DOHH2 (cell line): ENCODE data around the gene APEH.
"Not testable (repeated sequence)": the region's sequence is repeated elsewhere in the genome, so short reads cannot be mapped to it uniquely, and the experiment has no call there.

ENCODE experiments used
- H3F3A ChIP-seq: fragments of 200-600 bp; sonication (generic), shearing (Covaris generic); 2 replicates; pipeline ENCODE4 v1.6.0; 2016; ENCODE audit warnings: antibody characterized with exemption, mild to moderate bottlenecking; ENCODE audit not compliant: control insufficient read depth, insufficient read depth
- H3K27ac ChIP-seq: fragments of 200-600 bp; sonication (generic); 2 replicates; pipeline ENCODE4 v1.5.1; 2014; ENCODE audit warnings: low read depth, mild to moderate bottlenecking, low read length, moderate library complexity
- H3K27me3 ChIP-seq: fragments of 200-600 bp; sonication (generic); 2 replicates; pipeline ENCODE4 v1.6.1; 2014; ENCODE audit warnings: mild to moderate bottlenecking, low read length, mixed read lengths; ENCODE audit not compliant: control insufficient read depth
- H3K36me3 ChIP-seq: fragments of 200-600 bp; sonication (generic); 2 replicates; pipeline ENCODE4 v1.6.1; 2014; ENCODE audit warnings: mild to moderate bottlenecking, low read length, moderate library complexity, mixed read lengths; ENCODE audit not compliant: control insufficient read depth
- H3K4me1 ChIP-seq: fragments of 200-600 bp; sonication (generic); 2 replicates; pipeline ENCODE4 v1.6.1; 2014; ENCODE audit warnings: mild to moderate bottlenecking, low read length, mixed read lengths; ENCODE audit not compliant: control insufficient read depth
- H3K4me2 ChIP-seq: fragments of 200-600 bp; sonication (generic); 2 replicates; pipeline ENCODE4 v1.6.0; 2014; ENCODE audit warnings: mild to moderate bottlenecking, low read length, moderate library complexity
- H3K4me3 ChIP-seq: fragments of 200-600 bp; sonication (generic); 2 replicates; pipeline ENCODE4 v1.5.1; 2014; ENCODE audit warnings: mild to moderate bottlenecking, low read length, mixed read lengths
- H3K79me2 ChIP-seq: fragments of 200-600 bp; sonication (generic); 2 replicates; pipeline ENCODE4 v1.6.1; 2014; ENCODE audit warnings: mild to moderate bottlenecking, low read length, mixed read lengths; ENCODE audit not compliant: control insufficient read depth
- H3K9me2 ChIP-seq: fragments of 200-600 bp; sonication (generic); replicated peaks from 2 replicates; pipeline ENCODE4 v1.6.1; 2014; ENCODE audit warnings: mild to moderate bottlenecking, low read length, mixed read lengths; ENCODE audit not compliant: control insufficient read depth
- H3K9me3 ChIP-seq: fragments of 200-600 bp; sonication (generic); 2 replicates; pipeline ENCODE4 v1.6.1; 2014; ENCODE audit warnings: antibody characterized with exemption, low read length, mixed read lengths; ENCODE audit not compliant: control insufficient read depth, insufficient read depth
- H4K20me1 ChIP-seq: fragments of 200-600 bp; sonication (generic); 2 replicates; pipeline ENCODE4 v1.6.0; 2014; ENCODE audit warnings: low read depth, mild to moderate bottlenecking, antibody characterized with exemption, low read length, moderate library complexity; ENCODE audit not compliant: control insufficient read depth, insufficient read depth
- EZH2phosphoT487 ChIP-seq: fragments of 200-600 bp; sonication (generic); IDR thresholded peaks from 2 replicates; pipeline ENCODE4 v1.6.1; 2017; ENCODE audit warnings: borderline replicate concordance, mild to moderate bottlenecking, antibody characterized with exemption, low read length, moderate library complexity, mixed read lengths
- TF ChIP-seq, protein P1 (sequence below): fragments of 200-600 bp; sonication (generic); IDR thresholded peaks from one replicate; pipeline ENCODE4 v1.5.1; 2014; ENCODE audit warnings: antibody characterized with exemption, mild to moderate bottlenecking, low read depth, low read length; ENCODE audit not compliant: poor library complexity, severe bottlenecking

Gene APEH

DNA sequence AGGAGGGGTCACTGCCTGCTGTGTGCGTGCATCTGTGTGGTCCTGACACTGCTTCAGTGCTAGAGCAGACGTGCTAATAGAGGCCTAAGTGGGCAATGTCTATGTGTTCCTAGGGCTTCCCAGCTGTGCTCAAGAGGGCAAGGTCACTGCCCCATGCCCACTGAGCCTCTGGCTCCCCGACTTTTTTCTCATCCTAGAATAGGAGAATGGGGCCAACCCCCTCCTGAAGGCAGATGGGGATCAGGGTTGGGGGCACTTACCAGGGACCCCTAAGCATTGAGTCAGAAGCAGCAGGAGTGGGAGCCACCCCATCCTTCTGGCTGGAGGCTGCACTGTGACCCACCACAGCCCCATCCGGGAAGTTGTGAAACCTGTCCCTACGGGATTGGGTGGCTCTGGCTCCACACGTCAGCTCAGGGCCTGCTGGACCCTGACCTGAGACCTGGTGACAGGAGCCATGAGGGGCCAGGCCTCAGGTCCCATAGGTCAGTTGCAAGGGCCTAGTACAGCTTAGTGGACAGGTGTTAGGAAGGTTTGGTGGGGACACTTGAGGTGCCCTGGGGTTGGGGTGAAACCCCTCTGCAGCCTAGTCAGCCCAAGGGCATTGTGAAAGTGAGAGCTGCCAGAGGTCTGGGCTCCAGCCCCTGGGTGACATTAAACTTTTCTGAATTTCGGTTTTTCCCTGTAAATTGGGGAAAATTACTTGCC lies 14.3 kb downstream of the APEH start:
- not testable (repeated sequence) for H3K9me2 ChIP-seq, H4K20me1 ChIP-seq, H3F3A ChIP-seq, H3K36me3 ChIP-seq, H3K27me3 ChIP-seq, H3K9me3 ChIP-seq
- H3K79me2 ChIP-seq, result peaks cover 23% of the 10 kb centered on the region
- H3K4me2 ChIP-seq, result peak overlapping the region; percentile 88
- H3K27ac ChIP-seq, result peak overlapping the region; percentile 32; the same call in 1 of the 2 replicates
- H3K4me3 ChIP-seq, result peak overlapping the region; percentile 95
- peaks cover 17% of the 10 kb centered on the region for H3K4me1 ChIP-seq

DNA sequence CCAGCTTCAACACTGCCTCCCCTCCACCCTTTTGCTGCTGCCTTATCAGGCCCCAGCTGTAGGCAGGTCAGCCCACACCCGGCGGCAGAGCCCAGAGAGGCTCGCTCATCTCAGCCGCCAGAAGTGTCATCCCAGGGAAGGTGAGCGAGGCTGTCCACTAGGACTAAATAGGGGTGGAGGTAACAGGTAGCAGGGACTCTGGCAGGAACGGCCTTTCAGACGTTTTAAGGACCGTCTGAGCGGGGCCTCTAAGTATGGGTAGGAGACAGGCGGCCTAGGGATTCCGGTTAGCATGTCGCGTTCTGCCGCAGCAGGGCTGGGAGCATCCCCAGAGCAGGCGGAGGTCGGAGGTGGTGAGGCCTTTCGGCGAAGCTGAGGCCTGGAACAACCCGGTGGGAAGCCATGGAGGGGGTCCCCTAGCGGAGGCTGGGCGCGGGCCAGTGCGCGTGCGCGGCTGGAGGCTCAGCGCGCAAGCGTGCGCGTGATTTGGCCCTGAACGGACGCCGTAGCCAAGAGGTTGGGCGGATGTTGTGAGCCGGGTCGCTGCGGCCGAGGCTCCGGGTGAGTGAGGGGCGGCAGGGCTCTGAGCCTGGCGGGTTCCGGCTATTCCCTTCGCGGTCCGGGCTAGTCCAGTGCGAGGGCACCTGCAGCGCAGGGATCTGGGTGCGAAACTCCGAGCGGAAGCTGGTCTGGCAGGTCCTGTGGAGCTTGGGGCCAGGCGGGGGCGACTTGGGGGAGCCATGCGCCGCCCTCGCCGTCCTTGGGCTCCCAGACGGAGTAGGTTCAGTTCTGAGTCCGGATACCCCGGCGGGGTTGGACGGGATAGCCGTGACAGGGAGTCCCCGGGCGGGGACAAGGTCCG lies 15.1 kb downstream of the APEH start, which contains the start of the genes MST1 and RNF123:
TSS of gene MST1 (minus strand) at position 429 of the 862 bp plus-strand sequence. CDS start 783 bp downstream, outside the sequence.
TSS of gene RNF123 (plus strand) at position 512 of the 862 bp plus-strand sequence. CDS start 1,609 bp downstream, outside the sequence.
- H3K4me1 ChIP-seq, result peaks cover 17% of the 10 kb centered on the region
- no peak for TF ChIP-seq EZH2phosphoT487
- TF ChIP-seq, protein P1, sequence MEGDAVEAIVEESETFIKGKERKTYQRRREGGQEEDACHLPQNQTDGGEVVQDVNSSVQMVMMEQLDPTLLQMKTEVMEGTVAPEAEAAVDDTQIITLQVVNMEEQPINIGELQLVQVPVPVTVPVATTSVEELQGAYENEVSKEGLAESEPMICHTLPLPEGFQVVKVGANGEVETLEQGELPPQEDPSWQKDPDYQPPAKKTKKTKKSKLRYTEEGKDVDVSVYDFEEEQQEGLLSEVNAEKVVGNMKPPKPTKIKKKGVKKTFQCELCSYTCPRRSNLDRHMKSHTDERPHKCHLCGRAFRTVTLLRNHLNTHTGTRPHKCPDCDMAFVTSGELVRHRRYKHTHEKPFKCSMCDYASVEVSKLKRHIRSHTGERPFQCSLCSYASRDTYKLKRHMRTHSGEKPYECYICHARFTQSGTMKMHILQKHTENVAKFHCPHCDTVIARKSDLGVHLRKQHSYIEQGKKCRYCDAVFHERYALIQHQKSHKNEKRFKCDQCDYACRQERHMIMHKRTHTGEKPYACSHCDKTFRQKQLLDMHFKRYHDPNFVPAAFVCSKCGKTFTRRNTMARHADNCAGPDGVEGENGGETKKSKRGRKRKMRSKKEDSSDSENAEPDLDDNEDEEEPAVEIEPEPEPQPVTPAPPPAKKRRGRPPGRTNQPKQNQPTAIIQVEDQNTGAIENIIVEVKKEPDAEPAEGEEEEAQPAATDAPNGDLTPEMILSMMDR, result peak; percentile 46
- H3K36me3 ChIP-seq, result 0 out of 2 replicates have a peak, but pooled peaks cover 4% of the 10 kb centered on the region
- H4K20me1 ChIP-seq, result no peaks in the 10 kb centered on the region
- peak within 1 kb of the TSS; percentile 88 for H3K4me2 ChIP-seq
- peak within 1 kb of the TSS; percentile 34; the same call in 1 of the 2 replicates for H3K27ac ChIP-seq
- peak within 1 kb of the TSS; percentile 95 for H3K4me3 ChIP-seq
- no peaks in the 10 kb centered on the region for H3K9me3 ChIP-seq
- no peaks in the 10 kb centered on the region for H3F3A ChIP-seq
- H3K9me2 ChIP-seq, result no peaks in the 10 kb centered on the region
- H3K79me2 ChIP-seq, result peaks cover 26% of the 10 kb centered on the region
- no peaks in the 10 kb centered on the region for H3K27me3 ChIP-seq

DNA sequence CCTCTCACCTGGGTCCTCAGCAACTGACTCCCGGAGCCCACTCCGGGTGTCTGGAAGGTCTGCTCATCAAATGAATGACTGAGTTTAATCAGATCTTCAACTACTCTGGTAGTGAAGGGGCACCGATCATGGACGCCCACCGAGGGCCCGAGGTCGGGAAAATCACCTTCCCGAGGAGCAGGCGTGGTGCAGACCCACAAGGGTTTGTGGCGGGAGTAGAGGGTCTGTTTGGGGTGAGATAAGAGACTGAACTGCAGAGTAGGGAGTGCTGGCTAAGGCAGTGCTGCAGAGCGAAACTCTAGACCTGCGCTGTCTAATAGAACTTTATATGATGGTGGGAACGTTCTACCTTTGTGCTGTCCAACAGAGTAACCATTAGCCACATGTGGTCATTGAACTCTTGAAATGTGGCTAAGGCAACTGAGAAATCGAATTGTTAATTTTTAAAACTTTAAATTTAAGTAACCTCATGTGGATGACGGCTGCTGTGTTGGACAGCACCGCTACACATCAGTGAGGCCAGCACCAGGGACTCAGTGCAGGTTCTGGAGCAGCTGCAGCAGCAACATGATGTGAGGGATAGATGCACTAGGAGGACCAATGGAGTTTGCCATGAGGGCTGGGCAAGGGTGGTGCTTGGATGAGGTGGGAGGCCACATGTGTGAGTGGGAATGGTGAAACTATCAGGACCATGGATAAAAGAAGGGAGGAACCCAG lies 15.9 kb downstream of the APEH start:
- 0 out of 2 replicates have a peak overlapping the region, but pooled peaks have one; percentile 34 for H3K27ac ChIP-seq
- peak overlapping the region; percentile 88 for H3K4me2 ChIP-seq
- not testable (repeated sequence) for H3K9me2 ChIP-seq, H3K9me3 ChIP-seq, H3K27me3 ChIP-seq, H4K20me1 ChIP-seq, H3K36me3 ChIP-seq, H3F3A ChIP-seq
- H3K4me1 ChIP-seq, result peaks cover 17% of the 10 kb centered on the region
- peaks cover 26% of the 10 kb centered on the region for H3K79me2 ChIP-seq
- H3K4me3 ChIP-seq, result peak overlapping the region; percentile 95

DNA sequence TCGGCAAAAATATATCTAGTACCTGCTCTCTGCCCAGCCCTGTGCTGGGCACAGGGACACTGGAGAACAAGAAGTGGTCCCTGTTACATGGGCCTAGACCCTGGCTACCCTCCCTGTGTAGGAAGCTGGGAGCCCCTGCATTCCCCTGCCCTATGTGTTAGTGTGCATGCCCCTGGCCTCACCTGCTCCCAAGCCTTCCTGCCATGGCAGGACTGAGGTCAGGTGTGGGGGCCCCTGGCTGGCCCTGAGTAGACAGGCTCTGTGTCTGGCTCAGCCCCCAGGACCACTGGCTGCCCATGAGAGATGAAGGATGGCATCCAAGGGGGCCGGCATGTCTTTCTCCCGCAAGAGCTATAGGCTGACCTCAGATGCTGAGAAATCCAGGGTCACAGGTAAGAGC lies 16.7 kb downstream of the APEH start:
- H3K4me3 ChIP-seq, result peak overlapping the region; percentile 95; the same call in 1 of the 2 replicates
- H3K27ac ChIP-seq, result not testable (repeated sequence)

DNA sequence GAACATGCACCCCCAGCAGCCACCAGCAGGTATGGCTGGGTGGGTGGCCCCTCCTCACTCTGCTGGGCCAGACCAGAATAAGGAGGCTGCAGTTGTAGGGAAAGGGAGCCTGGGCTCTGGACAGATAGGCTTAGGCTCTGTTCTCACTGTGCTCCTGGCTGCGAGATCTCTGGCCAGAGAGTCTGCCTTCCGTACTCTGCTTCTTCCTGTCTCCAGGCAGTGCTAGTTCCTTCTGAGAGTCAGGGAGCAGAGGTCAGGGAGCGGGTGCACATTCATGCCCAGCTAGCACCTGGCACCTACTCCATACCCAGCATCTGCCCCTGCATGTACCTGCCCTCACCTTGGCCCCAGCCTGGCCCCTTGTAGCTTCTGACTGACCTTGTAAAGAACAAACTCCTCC lies 17.3 kb downstream of the APEH start:
- not testable (repeated sequence) for H3K36me3 ChIP-seq, H3K9me3 ChIP-seq, H3K4me2 ChIP-seq, H3K27me3 ChIP-seq, H4K20me1 ChIP-seq, H3F3A ChIP-seq, H3K9me2 ChIP-seq, H3K27ac ChIP-seq, H3K4me3 ChIP-seq
- Histone ChIP-seq H3K4me1 (peaks cover 17% of the 10 kb centered on the region), H3K79me2 (peaks cover 26% of the 10 kb centered on the region)

More for the DNA sequence above, 16.7 kb downstream of the APEH start:
- Histone ChIP-seq H3K4me1 (peaks cover 17% of the 10 kb centered on the region), H3K79me2 (peaks cover 26% of the 10 kb centered on the region), H3K4me2 (peak overlapping the region; percentile 88)
- not testable (repeated sequence) for H3K9me3 ChIP-seq, H3K9me2 ChIP-seq, H3F3A ChIP-seq, H3K27me3 ChIP-seq, H3K36me3 ChIP-seq, H4K20me1 ChIP-seq

DNA sequence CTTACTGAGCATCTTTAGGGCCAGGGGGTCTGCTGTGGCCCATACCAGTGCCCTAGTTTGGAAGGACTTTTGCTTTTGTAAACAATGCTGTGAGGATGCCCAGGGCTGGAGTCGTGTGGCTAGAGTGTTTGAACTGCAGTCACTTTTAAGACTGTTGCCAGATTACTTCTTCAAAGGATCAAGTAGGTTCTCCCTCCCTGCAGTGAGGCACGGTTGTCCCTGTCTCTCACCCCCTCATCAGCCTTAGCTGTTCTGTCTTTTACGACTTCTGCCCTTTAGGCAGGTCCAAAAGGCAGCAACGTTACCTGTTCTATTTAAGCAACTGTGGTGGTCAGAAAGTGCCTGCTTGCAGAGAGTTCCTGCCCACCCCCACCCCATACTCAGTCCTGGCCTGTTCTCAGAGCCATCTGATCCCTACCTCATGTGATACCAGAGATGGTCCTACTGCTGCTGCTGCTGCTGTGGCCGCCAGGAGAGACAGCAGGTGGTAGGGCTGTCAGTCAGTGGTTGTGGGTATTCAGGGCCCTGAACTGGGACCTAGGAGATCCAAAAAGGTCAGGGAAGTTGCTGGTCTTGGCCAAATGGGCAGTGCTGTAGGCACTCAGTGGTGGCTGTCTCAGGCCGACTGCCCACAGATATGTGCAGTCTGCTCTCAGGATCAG lies 20.4 kb downstream of the APEH start:
- H3K4me3 ChIP-seq, H3K9me2 ChIP-seq, H3K4me1 ChIP-seq, H3K27ac ChIP-seq, H3F3A ChIP-seq, H3K9me3 ChIP-seq, H3K4me2 ChIP-seq, H4K20me1 ChIP-seq, H3K27me3 ChIP-seq, H3K36me3 ChIP-seq: not testable (repeated sequence)
- H3K79me2 ChIP-seq, result peaks cover 24% of the 10 kb centered on the region
